Transverse colon (tissue), 4 donors: ENCODE data around the gene TMEM92.

Experiments used
- EP300 ChIP-seq: sonication (generic); formaldehyde crosslinking; IDR thresholded peaks from one replicate; pipeline ENCODE4 v1.6.1; 2017; ENCODE audit warnings: antibody characterized with exemption, low read depth
- POLR2A ChIP-seq: fragments of 450-650 bp; IDR thresholded peaks from one replicate; pipeline ENCODE4 v1.6.1; 2016; ENCODE audit warnings: antibody characterized with exemption, mild to moderate bottlenecking, moderate library complexity
- POLR2AphosphoS5 ChIP-seq, 3 donors: sonication (generic); formaldehyde crosslinking; IDR thresholded peaks; one replicate each; pipeline ENCODE4 v1.6.1; 2016; ENCODE audit warnings: antibody characterized with exemption in 3 of 3
- TF ChIP-seq, protein P1 (sequence below), 5 experiments: fragments of 200-600 bp in 3 of 5; fragments of 450-650 bp in 2 of 5; sonication (generic) in 3 of 5; IDR thresholded peaks; 1 replicate in 2 of 5; 2 replicates in 3 of 5; pipeline ENCODE4 v1.5.1; 2016 to 2017; ENCODE audit warnings: antibody characterized with exemption in 5 of 5, inconsistent platforms in 3 of 5, mild to moderate bottlenecking in 2 of 5, moderate library complexity in 1 of 5

GRCh38 chr17:50290933-50291332 is 16.7 kb downstream of the TMEM92 start:
- no peak for TF ChIP-seq POLR2A
- TF ChIP-seq, protein P1, sequence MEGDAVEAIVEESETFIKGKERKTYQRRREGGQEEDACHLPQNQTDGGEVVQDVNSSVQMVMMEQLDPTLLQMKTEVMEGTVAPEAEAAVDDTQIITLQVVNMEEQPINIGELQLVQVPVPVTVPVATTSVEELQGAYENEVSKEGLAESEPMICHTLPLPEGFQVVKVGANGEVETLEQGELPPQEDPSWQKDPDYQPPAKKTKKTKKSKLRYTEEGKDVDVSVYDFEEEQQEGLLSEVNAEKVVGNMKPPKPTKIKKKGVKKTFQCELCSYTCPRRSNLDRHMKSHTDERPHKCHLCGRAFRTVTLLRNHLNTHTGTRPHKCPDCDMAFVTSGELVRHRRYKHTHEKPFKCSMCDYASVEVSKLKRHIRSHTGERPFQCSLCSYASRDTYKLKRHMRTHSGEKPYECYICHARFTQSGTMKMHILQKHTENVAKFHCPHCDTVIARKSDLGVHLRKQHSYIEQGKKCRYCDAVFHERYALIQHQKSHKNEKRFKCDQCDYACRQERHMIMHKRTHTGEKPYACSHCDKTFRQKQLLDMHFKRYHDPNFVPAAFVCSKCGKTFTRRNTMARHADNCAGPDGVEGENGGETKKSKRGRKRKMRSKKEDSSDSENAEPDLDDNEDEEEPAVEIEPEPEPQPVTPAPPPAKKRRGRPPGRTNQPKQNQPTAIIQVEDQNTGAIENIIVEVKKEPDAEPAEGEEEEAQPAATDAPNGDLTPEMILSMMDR (IDR thresholded peaks at IDR 0.05) = no peak
- no peak for TF ChIP-seq POLR2AphosphoS5 (IDR thresholded peaks at IDR 0.05)
- TF ChIP-seq EP300 = no peak
